GM15510 (cell line): ENCODE results near the gene DOCK2.

Source experiments
- POLR2A ChIP-seq: IDR thresholded peaks from 3 replicates; pipeline ENCODE4 v1.6.1; 2011; ENCODE audit warnings: borderline replicate concordance; ENCODE audit not compliant: insufficient read length; ENCODE audit errors: extremely low read depth

Gene DOCK2

DNA sequence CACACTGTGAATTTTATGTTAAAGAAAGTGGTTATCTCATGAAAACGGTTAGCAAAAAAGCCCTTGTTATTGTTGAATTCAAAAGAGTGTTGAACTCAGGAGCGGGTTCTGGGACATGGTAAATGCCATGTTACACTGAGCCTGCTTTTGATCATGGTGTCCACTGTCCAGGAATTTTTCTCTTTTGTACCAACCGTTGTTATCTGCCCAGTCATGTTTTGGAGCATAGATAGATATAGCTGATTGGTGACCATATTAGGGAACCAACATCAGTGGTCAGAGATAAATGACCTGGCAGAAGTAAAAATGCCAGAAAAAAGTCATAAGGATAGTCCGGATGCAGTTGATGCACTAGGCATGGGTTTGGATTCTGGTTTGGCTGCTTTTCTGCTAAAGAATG, 29.3 kb downstream of the DOCK2 start:
- TF ChIP-seq POLR2A: no peak

- no peak for TF ChIP-seq POLR2A
Measured at GRCh38 chr5:169667896-169668674, 31.0 kb downstream of the DOCK2 start.

GRCh38 chr5:169668732-169669131, 31.7 kb downstream of the DOCK2 start:
- no peak for TF ChIP-seq POLR2A

DNA sequence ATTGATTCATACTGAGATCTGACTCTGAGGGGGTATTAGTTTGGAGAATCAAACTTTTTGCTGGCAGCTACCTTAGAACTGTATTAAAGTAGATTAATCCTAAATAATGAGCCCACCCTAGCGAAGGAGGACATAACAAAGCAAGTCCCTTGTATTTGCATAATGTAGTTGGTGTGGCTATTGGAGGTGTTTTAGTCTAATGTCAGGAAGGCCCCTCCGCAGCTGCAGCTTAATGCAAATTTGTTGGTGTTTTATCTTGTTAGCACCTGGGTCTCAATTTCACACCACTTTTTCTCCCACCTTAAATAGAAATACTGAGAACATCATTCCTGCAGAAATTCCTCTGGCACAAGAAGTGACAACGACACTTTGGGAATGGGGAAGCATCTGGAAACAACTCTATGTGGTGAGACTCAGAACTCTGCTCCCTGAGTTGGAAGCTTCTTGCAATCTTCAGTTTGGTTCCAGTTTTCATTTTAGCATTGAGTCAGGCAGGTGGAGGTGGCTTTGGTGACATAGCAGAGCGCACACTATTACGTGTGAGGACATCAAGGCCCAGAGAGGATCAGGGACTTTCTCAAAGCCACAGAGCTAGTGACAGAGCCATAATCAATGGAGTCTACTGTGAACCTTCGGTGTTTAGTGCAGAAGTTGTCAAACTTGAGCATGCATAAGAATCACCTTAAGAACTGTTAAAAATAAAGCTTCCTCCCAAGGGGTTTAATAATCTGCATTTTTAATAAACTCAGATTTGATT, 33.9 kb downstream of the DOCK2 start:
- no peak for TF ChIP-seq POLR2A

DNA sequence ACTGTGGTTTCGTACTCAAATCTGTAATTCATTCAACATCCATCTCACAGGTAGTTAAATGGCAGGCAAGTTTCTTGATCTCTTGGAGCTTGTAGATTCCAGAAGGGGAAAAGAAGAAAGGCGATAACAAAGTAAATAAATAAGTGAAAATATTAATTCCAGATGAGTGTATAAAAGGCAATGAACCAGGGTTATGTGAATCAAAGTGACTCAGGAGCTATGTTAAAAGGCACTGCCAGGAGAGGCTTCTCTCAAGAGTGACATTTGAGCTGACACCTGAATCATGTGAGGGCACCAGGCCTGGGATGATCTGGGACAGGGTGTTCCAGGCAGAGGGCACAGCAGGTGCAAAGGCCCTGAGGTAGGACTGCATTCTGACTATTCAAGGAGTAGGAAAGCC, 45.0 kb downstream of the DOCK2 start:
- no peak for TF ChIP-seq POLR2A

- TF ChIP-seq POLR2A: no peak
Measured at GRCh38 chr5:169686137-169686536, 49.1 kb downstream of the DOCK2 start.

GRCh38 chr5:169688106-169688505, 51.0 kb downstream of the DOCK2 start:
- TF ChIP-seq POLR2A: no peak

DNA sequence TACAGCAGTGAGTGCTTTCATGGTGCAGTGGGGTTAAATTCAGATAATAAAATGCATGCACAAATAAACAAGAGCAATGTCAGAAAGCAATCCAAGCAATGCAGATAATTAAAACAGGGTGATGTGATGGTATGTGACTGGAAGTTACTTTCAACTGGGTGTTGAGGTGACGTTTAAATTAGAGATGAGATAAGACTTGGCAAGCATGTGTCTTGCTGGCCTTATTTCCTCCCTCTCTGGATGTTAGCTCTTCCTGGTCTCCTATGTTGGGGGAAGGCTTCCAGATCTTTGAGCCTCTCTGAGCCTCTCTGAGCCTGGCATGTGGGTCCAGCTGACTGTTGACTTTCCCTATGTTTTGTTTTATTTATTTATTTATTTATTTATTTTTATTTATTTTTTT, 54.4 kb downstream of the DOCK2 start:
- TF ChIP-seq POLR2A: no peak

- TF ChIP-seq POLR2A: no peak
Measured at GRCh38 chr5:169694091-169694625, 57.1 kb downstream of the DOCK2 start.

DNA sequence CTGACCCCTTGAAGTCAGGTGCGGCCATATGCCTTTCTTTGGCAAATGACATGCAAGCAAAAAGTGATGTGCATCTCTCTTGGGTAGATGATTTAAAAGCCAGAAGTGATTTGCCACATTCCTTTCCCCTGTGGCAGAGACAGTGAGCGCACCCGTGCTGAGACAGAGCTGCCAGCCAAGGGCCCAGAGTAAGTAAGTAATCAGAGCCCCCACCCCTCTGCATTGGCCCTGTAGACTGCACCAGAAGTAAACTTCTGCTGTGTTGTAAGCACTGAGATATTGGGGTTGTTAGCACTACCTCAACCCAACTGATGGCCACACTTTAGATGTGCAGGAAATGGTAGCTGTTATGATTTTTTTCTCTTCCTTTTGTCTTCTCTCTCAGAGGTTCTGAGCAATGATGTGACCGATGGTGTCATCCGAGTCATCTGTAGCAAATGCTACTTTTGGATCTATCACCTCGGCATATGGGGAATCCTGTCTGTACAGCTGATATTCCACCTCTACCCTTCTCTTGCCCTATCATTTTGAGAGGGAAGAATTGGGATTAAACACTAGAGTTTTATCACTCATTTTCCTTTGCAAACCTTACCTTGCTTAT, 58.0 kb downstream of the DOCK2 start:
- TF ChIP-seq POLR2A: no peak

GRCh38 chr5:169695919-169696490, 58.9 kb downstream of the DOCK2 start:
- no peak for TF ChIP-seq POLR2A

DNA sequence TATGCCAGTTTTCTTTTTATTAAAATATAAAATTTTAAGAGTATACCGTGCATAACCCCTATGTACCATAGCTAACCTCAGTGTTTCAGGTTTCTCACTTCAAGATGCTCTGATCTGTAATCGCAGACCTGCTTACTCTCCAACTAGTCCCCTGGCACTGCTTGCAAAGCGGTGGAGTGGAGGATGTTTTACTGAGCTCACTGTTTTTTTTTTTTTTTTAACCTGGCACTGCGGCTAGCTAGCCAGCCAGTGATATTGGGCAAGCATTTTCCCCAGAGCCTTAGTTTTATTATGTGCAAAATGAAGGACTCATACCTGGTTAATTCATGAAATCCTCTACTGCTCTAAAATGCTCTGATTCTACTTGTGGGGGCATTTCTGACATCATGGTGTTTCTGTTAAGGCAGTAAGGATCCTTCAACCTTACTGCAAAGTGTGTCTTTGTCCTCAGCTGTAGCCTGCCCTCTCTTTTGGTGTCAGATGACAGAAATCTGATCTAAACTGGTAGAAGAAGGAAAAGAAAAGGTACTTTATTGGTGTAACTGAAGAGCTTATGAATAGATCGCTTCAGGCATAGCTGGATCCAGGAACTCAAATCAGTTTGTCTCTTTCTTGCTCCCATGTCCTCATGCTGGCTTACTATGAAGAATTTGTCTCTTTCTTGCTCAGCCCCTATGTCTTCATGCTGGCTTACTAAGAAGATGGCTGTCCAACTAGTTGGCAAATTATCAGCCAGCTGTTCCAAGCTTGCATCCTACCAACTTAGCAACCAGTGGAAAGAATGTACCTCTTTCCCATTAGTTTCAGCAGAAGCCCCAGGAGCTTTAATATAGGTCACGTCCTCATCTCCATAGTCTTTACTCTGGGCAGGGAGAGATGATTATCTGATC, 59.8 kb downstream of the DOCK2 start:
- TF ChIP-seq POLR2A: no peak

GRCh38 chr5:169697511-169697890, 60.4 kb downstream of the DOCK2 start:
- no peak for TF ChIP-seq POLR2A

DNA sequence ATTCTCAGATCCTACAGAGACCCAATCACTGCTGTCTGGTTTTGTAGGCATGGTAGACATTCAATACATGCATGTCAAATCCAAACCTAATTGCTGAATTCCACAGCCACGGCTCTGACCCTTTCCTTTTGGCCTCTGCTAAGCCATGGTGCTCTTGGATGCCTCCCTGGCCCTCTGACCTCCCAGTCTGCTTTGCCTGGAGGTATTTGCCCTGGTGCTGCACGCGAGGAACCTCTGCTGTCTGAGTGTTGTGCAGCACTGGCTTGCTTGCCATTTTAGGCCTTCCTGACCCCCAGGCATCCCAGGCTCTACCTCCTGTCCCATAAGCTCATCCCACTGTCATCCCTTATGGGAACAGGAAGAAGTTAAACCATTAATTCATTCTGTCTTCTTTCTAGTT, 60.9 kb downstream of the DOCK2 start:
- TF ChIP-seq POLR2A: no peak

DNA sequence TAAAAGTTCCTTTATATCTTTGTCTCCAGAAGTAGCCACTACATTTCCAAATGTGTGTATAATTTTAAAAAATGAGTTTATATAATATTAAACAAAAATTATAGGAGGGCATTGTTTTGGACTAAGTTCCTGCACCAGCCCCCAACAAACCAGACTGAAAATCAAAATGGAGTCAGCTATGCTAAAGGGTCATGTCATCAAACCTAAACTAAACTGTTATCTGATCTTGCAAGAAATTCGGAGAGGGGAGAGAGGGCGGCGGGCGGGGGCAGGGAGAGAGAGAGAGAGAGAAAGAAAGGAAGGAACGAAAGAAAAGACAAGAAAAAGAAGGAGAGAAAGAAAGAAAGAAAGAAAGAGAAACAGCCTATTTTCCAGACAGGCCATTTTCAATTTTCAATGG, 63.5 kb downstream of the DOCK2 start:
- TF ChIP-seq POLR2A: no peak

DNA sequence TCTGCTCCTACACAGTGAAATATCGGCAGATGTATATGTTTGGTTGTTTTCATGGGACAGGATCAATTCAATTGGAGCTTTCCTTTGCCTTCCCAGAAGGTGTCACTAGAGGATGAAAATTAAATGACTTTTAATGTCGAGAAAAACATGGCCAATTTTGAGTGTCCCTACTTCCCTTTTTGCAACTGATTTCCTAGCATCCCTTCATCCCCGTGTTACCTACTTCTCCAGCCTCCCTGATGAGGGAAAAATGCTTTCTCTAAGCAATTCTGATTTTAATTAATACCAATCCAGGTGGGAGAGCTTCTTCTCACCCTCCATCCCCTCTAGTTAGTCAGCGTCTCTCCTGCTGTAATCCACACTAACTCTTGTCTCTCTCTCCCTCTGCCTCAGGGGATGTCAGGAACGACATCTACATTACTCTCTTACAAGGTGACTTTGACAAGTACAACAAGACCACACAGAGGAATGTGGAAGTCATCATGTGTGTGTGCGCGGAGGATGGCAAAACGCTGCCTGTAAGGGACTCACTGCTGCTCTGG, 64.9 kb downstream of the DOCK2 start:
- TF ChIP-seq POLR2A: no peak
